CD4-positive, alpha-beta T cell treated with Interleukin-6 for 4 hours (primary cell): ENCODE results near the gene RHBDL1.
A peak's percentile ranks its signal among the peaks of the same experiment; 100 is the strongest.

ENCODE experiments used
- DNase-seq: peaks from one replicate; pipeline ENCODE4 v3.0.0-alpha.2; 2020; ENCODE audit warnings: mixed read lengths

The RHBDL1 gene

DNA sequence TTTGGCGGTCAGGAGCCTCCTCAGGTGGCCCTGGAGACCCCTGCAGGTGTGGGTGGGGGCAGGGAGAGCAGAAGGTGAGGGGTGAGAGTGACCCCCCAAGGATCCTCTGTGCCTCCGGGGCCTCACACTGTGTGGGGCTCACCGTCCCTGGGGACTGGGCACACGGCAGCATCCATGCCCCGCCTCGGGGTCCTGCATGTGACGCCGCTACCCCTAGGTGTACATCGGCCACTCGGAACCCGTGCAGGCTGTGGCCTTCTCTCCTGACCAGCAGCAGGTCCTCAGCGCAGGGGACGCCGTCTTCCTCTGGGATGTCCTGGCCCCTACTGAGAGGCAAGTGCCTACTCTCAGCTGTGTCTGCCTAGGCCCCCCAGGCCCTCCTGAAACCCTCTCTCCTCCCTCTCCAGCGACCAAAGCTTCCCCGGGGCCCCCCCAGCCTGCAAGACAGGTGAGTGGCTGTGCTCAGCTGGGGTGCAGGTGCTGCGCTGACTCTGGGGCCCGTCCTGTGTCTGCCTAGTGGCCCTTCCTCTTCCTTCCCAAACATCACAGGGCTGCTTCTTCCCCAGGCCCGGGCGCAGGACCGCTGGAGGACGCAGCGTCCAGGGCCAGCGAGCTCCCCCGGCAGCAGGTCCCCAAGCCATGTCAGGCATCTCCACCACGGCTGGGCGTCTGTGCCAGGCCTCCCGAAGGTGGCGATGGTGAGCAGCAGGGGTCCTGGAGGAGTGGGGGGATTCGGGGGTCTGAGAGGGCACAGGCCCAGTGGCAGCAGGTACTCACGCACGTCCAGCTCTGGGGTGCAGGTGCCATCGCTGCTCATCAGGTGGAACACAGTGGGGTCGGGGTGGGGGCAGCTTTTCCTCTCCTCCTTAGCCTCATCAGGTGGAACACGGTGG lies 16.5 kb upstream of the RHBDL1 start:
- DNase-seq, result no peak

DNA sequence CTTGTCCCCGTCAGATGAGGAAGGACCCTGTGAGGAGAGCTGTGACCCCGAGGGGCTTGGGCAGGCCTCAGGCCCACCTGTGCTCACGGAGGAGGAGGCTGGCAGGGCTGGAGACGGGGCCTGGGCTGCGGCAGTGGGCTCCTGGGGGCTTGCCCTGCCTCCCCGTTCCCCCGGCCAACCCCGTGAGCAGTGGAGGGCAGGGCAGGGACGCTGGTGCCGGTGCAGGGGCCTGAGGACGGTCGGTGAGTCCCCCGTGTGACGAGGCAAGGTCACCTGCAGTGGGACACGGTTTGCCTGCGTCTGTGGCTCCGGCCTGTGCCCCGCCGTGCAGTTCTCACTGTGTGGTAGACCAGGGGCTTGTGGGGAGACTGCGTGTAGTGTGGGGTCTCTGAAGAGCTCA lies 15.9 kb upstream of the RHBDL1 start:
- DNase-seq, result no peak

DNA sequence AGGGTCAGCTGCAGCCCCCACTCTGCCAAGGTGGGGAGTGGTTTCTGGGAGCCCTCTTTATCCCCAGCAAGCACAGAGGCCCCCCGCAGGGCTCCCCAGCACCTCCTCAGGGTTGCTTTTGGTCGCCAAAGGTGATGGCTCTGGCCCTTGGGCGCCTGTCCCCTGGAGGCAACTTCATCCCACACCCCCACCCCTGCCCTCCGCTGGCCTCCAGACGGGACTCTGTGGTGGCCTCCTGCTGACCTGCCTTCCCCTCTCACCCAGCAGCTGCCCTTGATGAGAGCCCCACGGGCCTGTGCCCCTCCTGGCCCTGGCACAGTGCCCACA lies 15.4 kb upstream of the RHBDL1 start:
- no peak for DNase-seq

DNA sequence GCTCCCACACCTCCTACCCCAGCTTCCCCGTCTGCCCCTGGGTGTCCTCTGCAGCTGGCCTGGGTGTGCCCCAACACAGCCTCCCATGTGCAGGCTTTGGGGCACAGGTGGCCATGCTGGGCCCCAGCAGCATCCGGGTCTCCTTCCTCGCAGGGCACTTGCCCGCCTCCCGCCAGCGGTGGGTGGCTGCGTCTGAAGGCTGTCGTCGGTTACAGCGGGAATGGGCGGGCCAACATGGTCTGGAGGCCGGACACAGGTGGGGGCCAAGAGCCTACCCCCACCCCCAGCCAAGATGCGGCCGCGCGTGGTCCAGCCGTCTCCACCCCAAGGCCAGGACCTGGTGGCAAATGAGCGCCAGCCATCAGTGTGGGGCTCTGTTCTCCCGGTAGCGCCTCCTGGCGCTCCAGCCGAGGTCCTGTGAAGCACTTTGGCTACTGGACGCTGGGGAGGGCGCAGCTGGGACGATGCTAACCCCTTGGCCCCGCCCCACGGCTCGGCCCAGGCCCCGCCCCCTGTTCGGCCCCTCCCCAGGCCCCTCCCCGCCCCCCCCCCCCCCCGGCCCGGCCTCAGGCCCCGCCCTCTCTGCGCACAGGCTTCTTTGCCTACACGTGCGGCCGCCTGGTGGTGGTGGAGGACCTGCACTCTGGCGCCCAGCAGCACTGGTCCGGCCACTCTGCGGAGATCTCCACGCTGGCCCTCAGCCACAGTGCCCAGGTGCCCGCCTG lies 14.8 kb upstream of the RHBDL1 start:
- peak; percentile 80 for DNase-seq

DNA sequence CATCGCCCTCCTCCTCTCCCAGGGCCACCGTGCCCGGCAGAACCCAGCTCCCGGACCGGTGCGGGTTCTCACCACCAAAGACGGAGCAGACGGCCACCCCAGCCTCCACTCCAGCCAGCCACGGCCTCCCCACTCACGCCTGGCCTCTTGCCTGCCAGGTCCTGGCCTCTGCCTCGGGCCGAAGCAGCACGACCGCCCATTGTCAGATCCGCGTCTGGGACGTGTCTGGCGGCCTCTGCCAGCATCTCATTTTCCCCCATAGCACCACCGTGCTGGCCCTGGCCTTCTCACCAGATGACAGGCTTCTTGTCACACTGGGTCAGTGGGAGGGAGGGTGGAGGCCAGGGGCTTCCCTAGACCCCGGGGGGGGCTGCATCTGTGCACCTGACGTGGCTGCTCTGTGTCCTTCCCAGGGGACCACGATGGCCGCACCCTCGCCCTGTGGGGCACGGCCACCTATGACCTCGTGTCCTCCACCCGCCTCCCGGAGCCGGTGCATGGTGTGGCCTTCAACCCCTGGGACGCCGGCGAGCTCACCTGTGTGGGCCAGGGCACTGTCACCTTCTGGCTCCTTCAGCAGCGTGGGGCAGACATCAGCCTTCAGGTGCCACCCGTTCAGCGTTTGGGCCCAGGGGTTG lies 14.2 kb upstream of the RHBDL1 start:
- no peak for DNase-seq

DNA sequence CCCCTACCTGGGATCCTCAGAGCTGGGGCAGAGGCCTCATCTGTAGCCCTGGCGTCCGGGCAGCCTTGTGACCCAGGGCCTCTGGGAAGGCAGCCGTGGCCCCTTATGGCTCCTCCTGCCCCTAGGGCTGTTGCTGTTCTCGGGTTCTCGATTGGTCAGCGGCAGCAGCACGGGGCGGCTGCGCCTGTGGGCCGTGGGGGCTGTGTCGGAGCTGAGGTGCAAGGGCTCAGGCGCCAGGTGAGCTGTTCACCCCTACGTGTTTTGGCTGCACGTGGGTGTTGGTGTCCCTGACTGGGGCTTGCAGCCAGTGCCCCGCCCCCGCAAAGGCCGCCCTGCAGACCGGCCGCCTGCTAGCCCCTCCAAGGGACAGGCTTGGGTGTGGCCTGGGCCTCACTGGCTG lies 13.4 kb upstream of the RHBDL1 start:
- no peak for DNase-seq

DNA sequence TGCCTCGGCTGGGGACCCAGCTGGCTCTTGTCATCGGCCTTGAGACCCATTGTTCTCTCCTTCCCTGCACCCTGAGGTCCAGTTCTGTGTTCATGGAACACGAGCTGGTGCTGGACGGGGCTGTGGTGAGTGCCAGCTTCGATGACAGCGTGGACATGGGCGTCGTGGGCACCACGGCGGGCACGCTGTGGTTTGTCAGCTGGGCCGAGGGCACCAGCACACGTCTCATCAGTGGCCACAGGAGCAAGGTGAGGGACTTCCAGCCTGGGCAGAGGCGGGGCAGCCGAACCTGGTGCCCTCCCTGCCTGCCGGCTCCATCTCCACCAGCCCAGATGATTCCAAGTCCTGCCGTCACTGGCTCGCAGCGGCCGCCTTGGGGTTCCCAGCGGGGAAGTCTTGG lies 12.9 kb upstream of the RHBDL1 start:
- DNase-seq, result no peak

DNA sequence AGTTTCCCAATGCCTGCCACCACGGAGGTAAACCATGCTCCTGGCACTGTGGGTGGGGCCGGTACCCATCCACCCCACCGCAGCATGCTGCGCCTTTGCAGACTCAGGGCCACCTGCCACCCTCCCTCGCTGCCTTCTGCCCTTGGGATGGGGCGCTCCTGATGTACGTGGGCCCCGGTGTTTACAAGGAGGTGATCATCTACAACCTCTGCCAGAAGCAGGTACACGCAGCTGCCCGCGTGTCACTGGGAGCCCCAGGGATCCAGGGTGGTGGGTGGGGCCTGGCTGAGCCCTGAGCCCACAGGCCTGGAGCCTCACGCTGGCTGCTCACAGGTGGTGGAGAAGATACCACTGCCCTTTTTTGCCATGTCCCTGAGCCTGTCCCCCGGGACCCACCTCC lies 8.9 kb upstream of the RHBDL1 start:
- DNase-seq, result no peak

DNA sequence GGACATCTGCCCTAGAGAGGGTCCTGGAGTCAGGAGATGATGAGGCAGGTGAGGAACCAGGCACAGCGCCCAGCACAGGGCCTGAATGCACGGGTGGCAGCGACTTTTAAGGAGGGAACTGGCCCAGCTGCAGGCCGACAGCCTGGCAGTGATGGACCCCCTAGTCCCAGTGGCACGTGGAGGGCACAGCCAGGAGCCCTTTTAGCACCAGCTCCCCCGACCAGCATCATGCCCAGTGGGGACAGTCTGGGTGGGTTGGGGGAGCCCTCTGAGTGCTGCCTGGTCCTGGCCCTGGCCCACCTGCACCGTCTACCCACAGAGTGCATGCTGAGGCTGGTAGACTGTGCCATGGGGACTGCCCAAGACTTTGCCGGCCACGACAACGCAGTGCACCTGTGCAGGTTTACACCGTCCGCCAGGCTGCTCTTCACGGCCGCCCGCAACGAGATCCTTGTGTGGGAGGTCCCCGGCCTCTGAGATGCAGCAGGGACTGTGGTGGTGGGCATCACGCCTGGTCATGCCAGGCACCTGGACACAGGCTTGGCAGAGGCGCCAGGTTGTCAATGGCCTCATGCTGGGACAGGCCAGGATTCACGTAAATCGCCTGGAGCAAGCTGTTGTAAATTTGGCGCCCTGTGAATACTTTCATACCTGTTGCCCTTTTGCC lies 8.2 kb upstream of the RHBDL1 start:
- no peak for DNase-seq

DNA sequence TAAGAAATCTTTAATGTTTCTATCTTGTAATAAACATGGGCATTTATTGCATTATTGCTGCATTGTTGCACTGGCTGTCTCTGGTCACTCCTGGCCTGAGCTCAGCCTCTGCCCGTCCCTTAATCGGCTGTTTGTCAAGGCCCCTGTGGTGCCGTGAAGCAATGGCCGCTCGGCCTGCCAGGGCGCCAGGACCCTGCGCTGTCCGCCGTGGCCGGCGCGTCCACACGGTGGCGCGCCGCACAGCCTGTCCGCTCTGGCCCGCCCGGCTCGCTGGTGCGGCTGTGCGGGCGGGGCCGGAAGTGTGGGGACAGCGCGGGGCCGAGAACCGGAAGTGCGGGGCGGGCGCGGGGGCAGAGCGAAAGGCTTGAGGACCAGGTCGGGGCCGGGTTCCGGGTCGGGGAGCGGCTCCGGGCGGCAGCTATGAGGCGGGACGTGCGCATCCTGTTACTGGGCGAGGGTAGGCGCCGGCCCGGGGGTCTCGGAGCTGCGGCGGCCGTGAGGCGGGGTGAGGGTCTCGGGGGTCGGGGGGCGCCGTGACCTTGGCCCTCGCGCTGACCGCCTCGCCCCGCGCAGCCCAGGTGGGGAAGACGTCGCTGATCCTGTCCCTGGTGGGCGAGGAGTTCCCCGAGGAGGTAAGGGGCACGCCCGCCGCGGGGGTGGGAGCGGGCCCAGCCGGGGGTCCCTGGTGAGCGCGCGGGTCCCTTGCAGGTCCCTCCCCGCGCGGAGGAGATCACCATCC lies 7.5 kb upstream of the RHBDL1 start, which contains the start of gene RHOT2:
Gene RHOT2 (plus strand): TSS at position 353 of the 739 bp plus-strand sequence. CDS start 68 bp downstream, at position 421.
- peak; percentile 95 for DNase-seq

DNA sequence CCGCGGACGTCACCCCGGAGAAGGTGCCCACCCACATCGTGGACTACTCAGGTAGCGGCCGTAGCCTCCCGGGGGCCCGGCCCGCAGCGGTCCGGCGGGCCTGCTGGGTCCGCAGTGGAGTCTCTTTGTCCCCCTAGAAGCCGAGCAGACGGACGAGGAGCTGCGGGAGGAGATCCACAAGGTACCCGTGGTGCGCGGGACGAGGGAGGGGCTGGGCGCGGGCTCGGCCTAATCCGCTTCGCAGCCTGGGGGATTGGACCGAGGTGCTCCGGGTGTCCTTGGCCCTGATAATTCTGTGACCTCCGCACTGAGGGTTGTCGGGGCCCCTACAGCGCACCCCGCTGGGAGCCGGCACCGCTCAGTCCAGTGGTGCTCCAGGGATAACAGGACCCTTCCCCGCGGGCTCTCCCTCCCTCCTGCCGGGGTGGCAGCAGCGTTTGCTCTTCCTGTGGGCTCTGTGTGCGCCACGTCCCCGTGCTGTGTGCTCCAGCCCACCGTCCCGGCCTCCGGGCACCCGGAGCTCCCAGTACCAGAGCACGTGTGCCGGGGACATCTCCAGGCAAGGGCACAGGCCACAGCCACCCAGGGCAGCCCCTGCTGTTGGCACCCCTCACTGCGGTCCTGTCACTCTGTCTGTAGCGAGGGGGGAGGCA lies 6.8 kb upstream of the RHBDL1 start:
- DNase-seq, result no peak

DNA sequence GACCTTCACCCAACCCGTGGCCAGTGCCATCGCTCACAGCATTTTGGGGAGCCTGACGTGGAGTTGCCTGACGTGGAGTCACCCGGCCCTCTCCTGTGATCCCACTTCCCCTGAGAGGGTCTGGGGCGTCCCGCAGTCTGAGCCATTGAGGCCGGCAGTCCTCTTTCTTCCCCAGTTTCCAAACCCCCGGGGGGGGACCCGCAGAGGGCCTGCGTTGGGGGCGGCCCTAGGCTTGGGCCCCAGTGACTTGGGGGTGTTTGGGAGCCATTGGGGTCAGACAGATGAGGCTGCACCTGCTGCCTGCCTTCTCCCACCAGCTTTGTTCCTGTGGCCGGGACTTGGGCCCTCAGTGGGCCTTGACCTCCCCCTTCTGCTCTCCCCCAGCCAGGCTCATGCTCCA lies 5.8 kb upstream of the RHBDL1 start:
- DNase-seq, result no peak

DNA sequence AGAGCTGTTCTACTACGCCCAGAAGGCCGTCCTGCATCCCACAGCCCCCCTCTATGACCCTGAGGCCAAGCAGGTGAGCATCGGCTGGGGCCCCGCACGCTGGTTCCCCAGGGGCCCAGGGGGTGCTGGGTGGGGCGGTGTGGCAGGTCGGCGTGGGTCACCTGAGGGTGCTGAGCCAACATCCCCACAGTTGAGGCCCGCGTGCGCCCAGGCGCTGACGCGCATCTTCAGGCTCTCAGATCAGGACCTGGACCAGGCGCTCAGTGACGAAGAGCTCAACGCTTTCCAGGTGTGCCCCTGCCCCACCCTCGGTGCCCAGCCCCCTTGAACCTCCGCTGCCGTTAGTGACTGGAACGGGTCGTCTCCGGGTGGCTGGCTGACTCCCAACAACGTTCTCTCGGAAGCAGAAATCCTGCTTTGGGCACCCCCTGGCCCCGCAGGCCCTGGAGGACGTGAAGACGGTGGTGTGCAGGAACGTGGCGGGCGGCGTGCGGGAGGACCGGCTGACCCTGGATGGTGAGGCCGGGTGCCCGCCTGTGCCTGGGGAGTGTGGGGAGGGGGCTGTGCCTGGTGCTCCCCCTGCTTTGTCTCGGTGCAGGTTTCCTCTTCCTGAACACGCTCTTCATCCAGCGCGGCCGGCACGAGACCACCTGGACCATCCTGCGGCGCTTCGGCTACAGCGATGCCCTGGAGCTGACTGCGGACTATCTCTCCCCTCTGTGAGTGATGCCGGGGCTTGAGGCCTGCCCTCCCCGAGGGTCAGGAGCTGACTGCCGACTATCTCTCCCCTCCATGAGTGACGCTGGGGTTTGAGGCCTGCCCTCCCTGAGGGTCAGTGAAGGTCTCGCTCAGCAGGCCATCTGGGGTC lies 4.8 kb upstream of the RHBDL1 start:
- no peak for DNase-seq

DNA sequence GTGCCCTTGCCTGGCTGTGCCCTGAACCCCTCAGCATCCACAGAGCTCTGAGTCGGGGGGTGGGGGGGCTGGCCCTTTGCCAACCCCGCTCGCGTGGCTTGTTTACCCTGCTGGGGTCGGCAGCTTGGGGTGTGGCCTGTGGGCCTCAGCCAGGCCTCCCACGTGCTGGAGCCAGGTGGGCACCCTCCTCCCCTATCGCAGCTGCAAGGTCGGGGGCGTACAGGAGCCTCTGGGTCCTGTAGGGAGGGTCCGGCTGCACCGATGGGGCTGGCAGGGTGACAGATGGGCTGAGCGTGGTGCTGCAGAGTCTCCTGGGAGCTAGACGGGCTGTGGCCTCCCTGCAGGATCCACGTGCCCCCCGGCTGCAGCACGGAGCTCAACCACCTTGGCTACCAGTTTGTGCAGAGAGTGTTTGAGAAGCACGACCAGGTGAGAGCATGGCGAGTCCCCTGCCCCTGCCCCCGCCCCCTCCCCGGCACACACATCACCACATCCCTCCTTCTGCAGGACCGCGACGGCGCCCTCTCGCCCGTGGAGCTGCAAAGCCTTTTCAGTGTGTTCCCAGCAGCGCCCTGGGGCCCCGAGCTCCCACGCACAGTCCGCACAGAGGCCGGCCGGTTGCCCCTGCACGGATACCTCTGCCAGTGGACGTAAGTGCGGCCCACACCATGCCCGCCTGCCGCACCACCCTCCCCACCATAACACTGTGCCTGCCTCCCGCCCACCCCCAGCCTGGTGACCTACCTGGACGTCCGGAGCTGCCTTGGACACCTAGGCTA lies 3.9 kb upstream of the RHBDL1 start:
- DNase-seq, result no peak

DNA sequence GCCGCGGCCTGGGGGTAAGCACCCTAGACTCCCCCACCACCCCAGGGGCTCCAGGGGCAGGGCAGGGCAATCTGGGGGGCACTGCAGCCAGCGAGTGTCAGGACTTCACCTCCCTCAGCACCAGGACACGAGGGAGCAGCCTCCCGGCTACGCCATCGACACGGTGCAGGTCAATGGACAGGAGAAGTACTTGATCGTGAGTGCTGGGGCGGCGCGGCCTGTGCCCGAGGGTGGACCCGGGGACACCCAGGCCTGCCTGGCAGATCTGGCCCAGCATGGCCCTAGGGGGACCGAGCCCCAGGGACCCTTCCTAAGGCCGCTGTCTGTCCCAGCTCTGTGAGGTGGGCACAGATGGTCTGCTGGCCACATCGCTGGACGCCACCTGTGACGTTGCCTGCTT lies 3.1 kb upstream of the RHBDL1 start:
- DNase-seq, result no peak

DNA sequence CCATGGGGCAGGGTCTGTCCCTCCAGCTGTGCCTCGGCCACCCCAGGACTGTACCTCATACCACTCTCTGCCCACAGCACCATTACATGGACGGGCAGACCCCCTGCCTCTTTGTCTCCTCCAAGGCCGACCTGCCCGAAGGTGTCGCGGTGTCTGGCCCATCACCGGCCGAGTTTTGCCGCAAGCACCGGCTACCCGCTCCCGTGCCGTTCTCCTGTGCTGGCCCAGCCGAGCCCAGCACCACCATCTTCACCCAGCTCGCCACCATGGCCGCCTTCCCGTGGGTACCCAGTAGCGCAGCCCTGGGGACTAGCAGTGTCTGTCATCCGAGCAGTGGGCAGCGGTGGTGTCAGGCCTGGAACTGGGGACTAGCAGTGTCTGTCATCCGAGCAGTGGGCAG lies 2.6 kb upstream of the RHBDL1 start:
- no peak for DNase-seq

DNA sequence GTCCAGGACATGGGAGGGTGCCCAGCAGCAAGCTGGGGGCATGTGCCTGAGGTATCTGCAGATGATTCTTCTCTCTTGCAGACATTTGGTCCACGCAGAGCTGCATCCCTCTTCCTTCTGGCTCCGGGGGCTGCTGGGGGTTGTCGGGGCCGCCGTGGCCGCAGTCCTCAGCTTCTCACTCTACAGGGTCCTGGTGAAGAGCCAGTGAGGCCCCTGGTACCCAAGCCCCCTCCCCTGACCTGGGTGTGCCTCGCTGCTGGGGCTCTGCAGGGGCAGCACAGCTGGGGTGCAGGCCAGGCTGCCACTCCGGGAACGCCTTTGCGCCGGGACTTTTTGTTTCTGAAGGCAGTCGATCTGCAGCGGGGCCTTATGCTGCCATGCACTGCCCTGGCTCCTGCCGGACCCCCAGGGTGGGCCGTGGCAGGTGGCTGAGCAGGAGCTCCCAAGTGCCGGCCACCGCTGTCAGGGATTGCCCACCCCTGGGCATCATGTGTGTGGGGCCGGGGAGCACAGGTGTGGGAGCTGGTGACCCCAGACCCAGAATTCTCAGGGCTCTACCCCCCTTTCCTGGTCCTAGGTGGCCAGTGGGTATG lies 2.0 kb upstream of the RHBDL1 start:
- no peak for DNase-seq

DNA sequence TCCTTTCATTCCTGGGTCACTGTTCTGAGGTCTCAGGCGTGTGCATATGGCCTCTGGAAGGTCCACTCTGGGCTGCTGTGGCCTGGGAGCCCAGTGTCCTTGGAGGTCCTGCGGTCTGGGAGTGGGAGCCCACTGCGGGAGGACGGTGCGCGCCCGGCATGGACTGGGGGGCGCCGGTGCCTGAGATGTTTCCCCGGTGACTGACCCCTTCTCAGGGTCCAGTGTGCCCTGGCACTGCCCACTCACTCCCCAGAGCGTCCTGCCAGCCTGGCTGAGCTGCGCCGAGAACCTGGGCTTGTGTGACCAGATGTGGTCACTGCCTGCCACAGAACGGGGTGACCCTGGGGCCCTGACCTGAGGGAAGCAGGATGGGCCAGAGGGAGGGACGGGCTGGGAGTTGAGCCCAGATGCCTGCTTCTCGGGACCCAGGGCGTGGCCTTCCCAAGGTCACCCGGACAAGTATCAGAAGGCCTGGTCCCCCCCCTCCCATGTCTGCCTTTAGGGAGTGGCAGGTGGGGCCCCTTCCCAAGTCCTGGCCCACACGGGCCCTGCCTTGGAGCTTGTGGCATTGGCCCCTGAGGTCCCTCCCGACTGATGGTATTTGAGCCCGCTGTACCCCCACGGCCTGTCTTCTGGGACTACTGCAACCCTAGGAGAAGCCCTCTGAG lies 1.1 kb upstream of the RHBDL1 start:
- no peak for DNase-seq

DNA sequence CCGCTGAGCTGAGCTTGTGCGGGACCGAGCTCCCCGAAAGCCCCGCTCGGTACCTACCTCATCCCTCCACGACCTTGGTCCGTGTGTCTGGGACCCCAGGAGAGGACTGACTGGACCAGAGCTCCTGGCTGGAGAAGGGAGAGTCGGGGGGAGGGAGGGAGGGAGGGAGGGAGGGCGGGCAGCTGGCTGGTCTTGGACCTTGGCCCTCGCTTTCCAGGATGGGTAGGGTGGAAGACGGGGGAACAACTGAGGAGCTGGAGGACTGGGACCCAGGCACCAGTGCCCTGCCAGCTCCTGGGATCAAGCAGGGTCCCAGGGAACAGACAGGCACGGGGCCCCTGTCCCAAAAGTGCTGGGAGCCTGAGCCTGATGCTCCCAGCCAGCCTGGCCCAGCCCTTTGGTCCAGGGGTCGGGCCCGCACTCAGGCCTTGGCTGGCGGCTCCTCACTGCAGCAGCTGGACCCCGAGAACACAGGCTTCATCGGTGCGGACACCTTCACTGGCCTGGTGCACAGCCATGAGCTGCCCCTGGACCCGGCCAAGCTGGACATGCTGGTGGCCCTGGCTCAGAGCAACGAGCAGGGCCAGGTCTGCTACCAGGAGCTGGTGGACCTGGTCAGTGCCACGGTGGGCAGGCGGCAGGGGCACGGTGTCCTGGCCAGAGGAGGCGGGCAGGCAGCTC lies 553 bp downstream of the RHBDL1 start:
- no peak for DNase-seq
